Right kidney (tissue), 1 donor: ENCODE measurements around the gene RNF39.
"Not testable (repeated sequence)": the region's sequence is repeated elsewhere in the genome, so short reads cannot be mapped to it uniquely, and the experiment has no call there.

Experiments used
- DNase-seq: peaks from one replicate; pipeline ENCODE4 v3.0.0-alpha.2; 2016

The RNF39 gene

GRCh38 chr6:30062471-30063178, 12.9 kb downstream of the RNF39 start:
- no peak for DNase-seq

- no peak for DNase-seq
These were observed 13.6 kb downstream of the RNF39 start for GRCh38 chr6:30061858-30062458.

GRCh38 chr6:30061092-30061857, 14.3 kb downstream of the RNF39 start, which contains the start of gene POLR1H:
Gene POLR1H (plus strand): TSS chr6:30061265. CDS start chr6:30061525, 260 bp downstream.
- DNase-seq, result peak; percentile 90

- DNase-seq, result no peak
These were observed 14.9 kb downstream of the RNF39 start for GRCh38 chr6:30060606-30061091.

GRCh38 chr6:30055513-30055912, 20.1 kb downstream of the RNF39 start:
- DNase-seq, result no peak

- DNase-seq, result no peak
These were observed 21.9 kb downstream of the RNF39 start for GRCh38 chr6:30053682-30054081.

GRCh38 chr6:30047220-30047619, 28.3 kb downstream of the RNF39 start:
- no peak for DNase-seq

- DNase-seq, result no peak
These were observed 30.9 kb downstream of the RNF39 start for GRCh38 chr6:30044630-30045029.

- no peak for DNase-seq
These were observed 31.8 kb downstream of the RNF39 start for GRCh38 chr6:30043744-30044143.

- no peak for DNase-seq
These were observed 32.7 kb downstream of the RNF39 start for GRCh38 chr6:30042914-30043313.

GRCh38 chr6:30042476-30042875, 33.1 kb downstream of the RNF39 start:
- DNase-seq, result no peak

- no peak for DNase-seq
These were observed 33.7 kb downstream of the RNF39 start for GRCh38 chr6:30041821-30042220.

- no peak for DNase-seq
These were observed 34.3 kb downstream of the RNF39 start for GRCh38 chr6:30041221-30041620.

GRCh38 chr6:30037182-30037788, 38.3 kb downstream of the RNF39 start:
- DNase-seq, result no peak

GRCh38 chr6:30035784-30036183, 39.8 kb downstream of the RNF39 start:
- no peak for DNase-seq

- DNase-seq, result not testable (repeated sequence)
These were observed 42.1 kb downstream of the RNF39 start for GRCh38 chr6:30033440-30033839.

- no peak for DNase-seq
These were observed 44.2 kb downstream of the RNF39 start for GRCh38 chr6:30031381-30031780.

- no peak for DNase-seq
These were observed 46.0 kb downstream of the RNF39 start for GRCh38 chr6:30029588-30029987.

- no peak for DNase-seq
These were observed 50.4 kb downstream of the RNF39 start for GRCh38 chr6:30025186-30025585.

GRCh38 chr6:30022712-30023111, 52.9 kb downstream of the RNF39 start:
- not testable (repeated sequence) for DNase-seq

- no peak for DNase-seq
These were observed 53.4 kb downstream of the RNF39 start for GRCh38 chr6:30022189-30022588.

GRCh38 chr6:30020626-30021025, 54.9 kb downstream of the RNF39 start:
- DNase-seq, result no peak
